HL-60 (cell line): ENCODE measurements around the gene PLA2G2E.
A peak's percentile ranks its signal among the peaks of the same experiment; 100 is the strongest.

Experiments used
- DNase-seq, 2 experiments: peaks; one replicate each; pipeline ENCODE4 v3.0.0-alpha.2; 2010 to 2020; ENCODE audit warnings: low read depth in 1 of 2, low spot score in 1 of 2
- H3K27ac ChIP-seq: fragments of 250-450 bp; sonication (Bioruptor Pico); replicated peaks from 2 replicates; pipeline ENCODE4 v1.5.1; 2020; ENCODE audit warnings: mild to moderate bottlenecking, moderate library complexity
- H3K27me3 ChIP-seq: fragments of 250-450 bp; sonication (Bioruptor Pico); 2 replicates; pipeline ENCODE4 v1.5.1; 2021; ENCODE audit warnings: mild to moderate bottlenecking, moderate library complexity; ENCODE audit not compliant: insufficient read depth, poor library complexity, severe bottlenecking
- H3K4me3 ChIP-seq: replicated peaks from 2 replicates; pipeline ENCODE4 v1.5.1; 2011; ENCODE audit warnings: mild to moderate bottlenecking, control low read depth, low read length; ENCODE audit not compliant: insufficient read depth
- GABPA ChIP-seq: IDR thresholded peaks from 2 replicates; pipeline ENCODE4 v1.6.1; 2012; ENCODE audit warnings: low read depth
- POLR2AphosphoS5 ChIP-seq: IDR thresholded peaks from 2 replicates; pipeline ENCODE4 v1.6.1; 2012; ENCODE audit warnings: low read depth
- REST ChIP-seq: IDR thresholded peaks from 2 replicates; pipeline ENCODE4 v1.6.1; 2012; ENCODE audit warnings: low read depth; ENCODE audit not compliant: insufficient replicate concordance
- SPI1 ChIP-seq: IDR thresholded peaks from 2 replicates; pipeline ENCODE4 v1.6.1; 2012; ENCODE audit warnings: low read depth, mild to moderate bottlenecking, borderline replicate concordance
- TF ChIP-seq, protein P1 (sequence below): IDR thresholded peaks from one replicate; pipeline ENCODE4 v1.5.1; 2011; ENCODE audit warnings: low read length, control low read depth, inconsistent platforms; ENCODE audit not compliant: insufficient read depth

The PLA2G2E gene

DNA sequence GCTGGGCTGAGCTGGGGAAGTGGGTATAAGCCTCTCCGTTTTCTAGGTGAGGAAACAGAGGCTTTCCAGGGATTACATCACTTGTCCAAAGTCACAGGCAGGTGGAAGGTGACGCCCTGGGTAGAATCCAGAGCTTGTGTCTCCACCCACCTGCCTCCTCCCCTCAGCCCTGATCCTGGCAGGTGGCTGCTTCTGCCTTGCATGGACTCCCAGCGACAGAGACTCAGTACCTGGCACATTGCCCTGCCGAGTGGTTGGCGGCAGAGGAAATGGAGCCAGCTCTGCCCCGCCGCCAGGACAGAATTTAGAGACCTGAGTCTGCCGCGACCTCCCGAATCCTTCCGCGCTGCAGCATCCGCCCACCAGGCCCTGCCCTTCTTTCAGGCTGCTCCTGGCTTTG is 2.1 kb downstream of the PLA2G2E start:
- DNase-seq: no peak
- Histone ChIP-seq H3K27me3 (no peaks in the 10 kb centered on the region), H3K4me3 (no peak overlapping the region), H3K27ac (no peak overlapping the region)
- TF ChIP-seq SPI1 (no peak), POLR2AphosphoS5 (no peak), GABPA (no peak), REST (no peak)
- TF ChIP-seq, protein P1, sequence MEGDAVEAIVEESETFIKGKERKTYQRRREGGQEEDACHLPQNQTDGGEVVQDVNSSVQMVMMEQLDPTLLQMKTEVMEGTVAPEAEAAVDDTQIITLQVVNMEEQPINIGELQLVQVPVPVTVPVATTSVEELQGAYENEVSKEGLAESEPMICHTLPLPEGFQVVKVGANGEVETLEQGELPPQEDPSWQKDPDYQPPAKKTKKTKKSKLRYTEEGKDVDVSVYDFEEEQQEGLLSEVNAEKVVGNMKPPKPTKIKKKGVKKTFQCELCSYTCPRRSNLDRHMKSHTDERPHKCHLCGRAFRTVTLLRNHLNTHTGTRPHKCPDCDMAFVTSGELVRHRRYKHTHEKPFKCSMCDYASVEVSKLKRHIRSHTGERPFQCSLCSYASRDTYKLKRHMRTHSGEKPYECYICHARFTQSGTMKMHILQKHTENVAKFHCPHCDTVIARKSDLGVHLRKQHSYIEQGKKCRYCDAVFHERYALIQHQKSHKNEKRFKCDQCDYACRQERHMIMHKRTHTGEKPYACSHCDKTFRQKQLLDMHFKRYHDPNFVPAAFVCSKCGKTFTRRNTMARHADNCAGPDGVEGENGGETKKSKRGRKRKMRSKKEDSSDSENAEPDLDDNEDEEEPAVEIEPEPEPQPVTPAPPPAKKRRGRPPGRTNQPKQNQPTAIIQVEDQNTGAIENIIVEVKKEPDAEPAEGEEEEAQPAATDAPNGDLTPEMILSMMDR: no peak

GRCh38 chr1:19920132-19920710 is 3.2 kb downstream of the PLA2G2E start:
- H3K27me3 ChIP-seq: no peaks in the 10 kb centered on the region
- no peak overlapping the region for H3K4me3 ChIP-seq
- no peak for DNase-seq

GRCh38 chr1:19918057-19918456 is 5.4 kb downstream of the PLA2G2E start:
- TF ChIP-seq, protein P1: peak; percentile 90
- no peak for TF ChIP-seq GABPA
- DNase-seq: peak; percentile 35 to 70
- Histone ChIP-seq H3K27me3 (no peaks in the 10 kb centered on the region), H3K4me3 (no peak overlapping the region), H3K27ac (no peak overlapping the region)

More at GRCh38 chr1:19920132-19920710, 3.2 kb downstream of the PLA2G2E start:
- no peak overlapping the region for H3K27ac ChIP-seq
- TF ChIP-seq SPI1: no peak
- TF ChIP-seq, protein P1: no peak
- no peak for TF ChIP-seq POLR2AphosphoS5
- no peak for TF ChIP-seq GABPA
- TF ChIP-seq REST: no peak

GRCh38 chr1:19910650-19911049 is 12.8 kb downstream of the PLA2G2E start:
- no peak for DNase-seq
- no peak overlapping the region for H3K4me3 ChIP-seq
- no peak for TF ChIP-seq SPI1
- TF ChIP-seq, protein P1: no peak
- TF ChIP-seq GABPA: no peak
- no peak for TF ChIP-seq POLR2AphosphoS5
- TF ChIP-seq REST: no peak
- no peak overlapping the region for H3K27ac ChIP-seq
- H3K27me3 ChIP-seq: no peaks in the 10 kb centered on the region
